Ascending aorta (tissue), 2 donors: ENCODE data around the gene GALNT16. TPM values are rescaled to one million over a fixed set of nuclear protein-coding genes. Genes with fewer than 3 reads are reported as not detected.

Source experiments
- DNase-seq, 2 donors: peaks; one replicate each; pipeline ENCODE4 v3.0.0-alpha.2; 2019; ENCODE audit warnings: low spot score in 2 of 2
- H3K27ac ChIP-seq, 2 donors: fragments of 200-600 bp; sonication (generic); one replicate each; pipeline ENCODE4 v1.5.1; 2016 to 2017; ENCODE audit warnings: mild to moderate bottlenecking in 1 of 2
- H3K27me3 ChIP-seq: fragments of 200-600 bp; sonication (generic); one replicate; pipeline ENCODE4 v1.5.1; 2017
- H3K36me3 ChIP-seq, 2 donors: fragments of 200-600 bp; sonication (generic); one replicate each; pipeline ENCODE4 v1.5.1; 2016
- H3K4me1 ChIP-seq, 2 donors: fragments of 200-600 bp; sonication (generic); one replicate each; pipeline ENCODE4 v1.5.1; 2016 to 2017; ENCODE audit warnings: mild to moderate bottlenecking in 1 of 2
- H3K4me3 ChIP-seq, 2 donors: fragments of 200-600 bp; sonication (generic); one replicate each; pipeline ENCODE4 v1.5.1; 2016 to 2017; ENCODE audit warnings: mild to moderate bottlenecking in 1 of 2
- H3K9me3 ChIP-seq, 2 donors: fragments of 200-600 bp; sonication (generic); one replicate each; pipeline ENCODE4 v1.5.1; 2016
- intact Hi-C: fragments of 100-400 bp; cut with DNase I; formaldehyde crosslinking; loops from one replicate; pipeline ENCODE4 v1.15.1; 2023
- total RNA-seq: library from RNA; depleted of rRNA; stranded (reverse); fragments of >200 nt; gene quantifications from one replicate; pipeline ENCODE4 v1.1.0, GENCODE V29; 2016
- TF ChIP-seq, protein P1 (sequence below), 3 experiments: fragments of 200-600 bp in 2 of 3; fragments of 450-650 bp in 1 of 3; sonication (generic) in 2 of 3; IDR thresholded peaks; one replicate each; pipeline ENCODE4 v1.5.1; 2016 to 2019; ENCODE audit warnings: antibody characterized with exemption in 3 of 3, mild to moderate bottlenecking in 1 of 3, moderate library complexity in 1 of 3

Gene GALNT16
- total RNA-seq, 1 donor from 2014 or later = 38.0 TPM

DNA sequence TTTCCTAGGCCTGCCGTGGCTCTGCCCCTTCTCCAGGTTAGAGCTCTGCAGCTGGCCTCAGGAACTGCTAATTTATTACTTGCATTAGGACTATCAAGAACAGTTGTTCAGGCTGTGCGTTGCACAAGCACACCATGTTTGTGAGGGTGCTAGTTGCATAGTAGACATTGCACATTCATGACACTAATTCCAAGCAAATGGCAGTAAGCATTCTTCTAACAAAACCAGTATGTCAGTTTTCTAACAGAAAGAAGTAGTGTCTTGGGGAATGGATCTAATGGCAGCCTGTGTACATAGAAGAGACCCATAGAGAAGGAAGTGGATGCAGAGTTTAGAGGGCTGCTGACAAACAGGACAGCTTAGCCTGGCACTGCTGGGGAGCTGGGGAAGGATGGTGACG, 84.2 kb downstream of the GALNT16 start:
- no peak for DNase-seq
- TF ChIP-seq, protein P1, sequence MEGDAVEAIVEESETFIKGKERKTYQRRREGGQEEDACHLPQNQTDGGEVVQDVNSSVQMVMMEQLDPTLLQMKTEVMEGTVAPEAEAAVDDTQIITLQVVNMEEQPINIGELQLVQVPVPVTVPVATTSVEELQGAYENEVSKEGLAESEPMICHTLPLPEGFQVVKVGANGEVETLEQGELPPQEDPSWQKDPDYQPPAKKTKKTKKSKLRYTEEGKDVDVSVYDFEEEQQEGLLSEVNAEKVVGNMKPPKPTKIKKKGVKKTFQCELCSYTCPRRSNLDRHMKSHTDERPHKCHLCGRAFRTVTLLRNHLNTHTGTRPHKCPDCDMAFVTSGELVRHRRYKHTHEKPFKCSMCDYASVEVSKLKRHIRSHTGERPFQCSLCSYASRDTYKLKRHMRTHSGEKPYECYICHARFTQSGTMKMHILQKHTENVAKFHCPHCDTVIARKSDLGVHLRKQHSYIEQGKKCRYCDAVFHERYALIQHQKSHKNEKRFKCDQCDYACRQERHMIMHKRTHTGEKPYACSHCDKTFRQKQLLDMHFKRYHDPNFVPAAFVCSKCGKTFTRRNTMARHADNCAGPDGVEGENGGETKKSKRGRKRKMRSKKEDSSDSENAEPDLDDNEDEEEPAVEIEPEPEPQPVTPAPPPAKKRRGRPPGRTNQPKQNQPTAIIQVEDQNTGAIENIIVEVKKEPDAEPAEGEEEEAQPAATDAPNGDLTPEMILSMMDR (IDR thresholded peaks at IDR 0.05) = no peak
- Histone ChIP-seq H3K27ac (no peak overlapping the region), H3K27me3 (no peaks in the 10 kb centered on the region), H3K4me1 (no peaks in the 10 kb centered on the region), H3K4me3 (no peak overlapping the region), H3K9me3 (no peaks in the 10 kb centered on the region), H3K36me3 (no peaks in the 10 kb centered on the region)
- intact Hi-C loops = no loop called here

DNA sequence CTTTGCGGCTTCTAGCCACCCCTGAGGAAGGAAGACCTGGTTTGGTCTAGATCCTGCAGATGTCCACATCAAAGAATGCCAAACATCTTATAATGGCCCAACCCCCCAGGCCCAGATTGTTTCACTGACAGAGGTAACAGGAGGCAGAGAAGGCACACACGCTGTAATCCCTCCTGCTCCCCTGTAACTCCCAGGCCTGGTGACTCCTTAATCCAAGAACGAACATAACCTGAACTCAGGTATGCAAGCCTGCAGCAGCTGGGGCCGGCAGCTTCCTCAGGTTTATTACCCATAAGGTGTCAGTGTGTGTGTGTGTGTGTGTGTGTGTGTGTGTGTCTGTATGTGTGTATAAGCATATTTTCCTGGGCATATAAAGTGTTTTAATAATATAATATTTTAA, 85.4 kb downstream of the GALNT16 start:
- no peaks in the 10 kb centered on the region for H3K9me3 ChIP-seq
- no peak overlapping the region for H3K4me3 ChIP-seq
- no peaks in the 10 kb centered on the region for H3K27me3 ChIP-seq
- TF ChIP-seq, protein P1 (IDR thresholded peaks at IDR 0.05) = no peak
- no peak for DNase-seq
- H3K36me3 ChIP-seq = no peaks in the 10 kb centered on the region
- no peaks in the 10 kb centered on the region for H3K4me1 ChIP-seq
- H3K27ac ChIP-seq = no peak overlapping the region
- intact Hi-C loops = no loop called here

DNA sequence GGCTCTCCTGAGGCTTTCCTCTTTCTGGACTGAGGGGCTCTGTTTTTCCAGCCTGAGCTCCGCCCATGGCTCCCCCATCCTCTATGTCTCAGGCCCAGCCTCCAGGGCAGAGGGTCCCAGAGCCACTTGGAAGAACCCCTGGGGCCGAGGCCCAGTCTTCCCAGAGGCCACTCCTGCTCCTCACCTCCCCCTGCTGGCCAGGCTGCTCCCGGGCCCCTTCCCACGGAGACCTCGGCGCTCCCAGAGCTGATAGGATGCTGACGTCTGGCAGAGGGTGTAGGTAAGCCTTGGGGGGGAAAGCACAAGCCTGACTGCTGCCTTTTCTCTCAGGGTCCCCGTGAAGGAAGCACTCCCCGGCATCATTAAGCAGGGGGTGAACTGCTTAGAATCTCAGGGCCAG, 86.8 kb downstream of the GALNT16 start:
- TF ChIP-seq, protein P1 (IDR thresholded peaks at IDR 0.05) = peak in 2 of 3 experiments; percentile 32 to 48
- intact Hi-C loops = no loop called here
- H3K4me1 ChIP-seq = no peaks in the 10 kb centered on the region
- H3K27me3 ChIP-seq = no peaks in the 10 kb centered on the region
- no peaks in the 10 kb centered on the region for H3K9me3 ChIP-seq
- no peak overlapping the region for H3K27ac ChIP-seq
- no peak for DNase-seq
- H3K36me3 ChIP-seq = no peaks in the 10 kb centered on the region
- no peak overlapping the region for H3K4me3 ChIP-seq

GRCh38 chr14:69349091-69349777, 89.3 kb downstream of the GALNT16 start:
- DNase-seq = no peak
- intact Hi-C loops = no loop called here
- Histone ChIP-seq H3K4me1 (no peaks in the 10 kb centered on the region), H3K27me3 (no peaks in the 10 kb centered on the region), H3K9me3 (no peaks in the 10 kb centered on the region), H3K4me3 (no peak overlapping the region), H3K36me3 (no peaks in the 10 kb centered on the region), H3K27ac (no peak overlapping the region)
- TF ChIP-seq, protein P1 (IDR thresholded peaks at IDR 0.05) = no peak

DNA sequence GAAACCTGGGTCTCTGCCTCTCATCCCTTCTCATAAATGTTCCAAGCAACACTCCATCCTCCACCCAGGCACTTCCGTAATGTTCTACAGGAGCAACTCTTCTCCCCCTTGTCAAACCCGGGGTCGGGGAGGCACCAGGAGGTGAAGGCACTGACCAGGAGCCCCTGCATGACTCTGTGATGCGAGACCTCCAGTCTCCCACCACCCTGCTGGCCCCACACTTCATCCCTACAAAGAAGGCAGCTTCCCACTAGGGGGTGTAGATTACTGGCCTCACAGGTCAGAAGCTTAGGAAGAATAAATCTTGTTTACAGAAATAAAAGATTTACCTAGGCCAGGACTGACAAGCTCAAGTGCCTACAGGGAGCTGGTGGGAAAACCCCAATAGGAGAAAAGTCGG, 90.9 kb downstream of the GALNT16 start:
- H3K27ac ChIP-seq = no peak overlapping the region
- TF ChIP-seq, protein P1 (IDR thresholded peaks at IDR 0.05) = no peak
- no peak for DNase-seq
- intact Hi-C loops = no loop called here
- H3K27me3 ChIP-seq = no peaks in the 10 kb centered on the region
- no peak overlapping the region for H3K4me3 ChIP-seq
- H3K9me3 ChIP-seq = no peaks in the 10 kb centered on the region
- no peaks in the 10 kb centered on the region for H3K36me3 ChIP-seq
- peaks cover 2 to 15% of the 10 kb centered on the region in 2 donors for H3K4me1 ChIP-seq

GRCh38 chr14:69351385-69351784, 91.4 kb downstream of the GALNT16 start:
- intact Hi-C loops = no loop called here
- no peak for DNase-seq
- TF ChIP-seq, protein P1 (IDR thresholded peaks at IDR 0.05) = no peak
- no peak overlapping the region for H3K27ac ChIP-seq
- H3K36me3 ChIP-seq = no peaks in the 10 kb centered on the region
- H3K27me3 ChIP-seq = no peaks in the 10 kb centered on the region
- H3K4me3 ChIP-seq = no peak overlapping the region
- peaks cover 2 to 19% of the 10 kb centered on the region in 2 donors for H3K4me1 ChIP-seq
- H3K9me3 ChIP-seq = no peaks in the 10 kb centered on the region
